ENCODE measurements around the gene CTNNBIP1. TPM values are rescaled to one million over a fixed set of nuclear protein-coding genes. Genes with fewer than 3 reads are reported as not detected.

Gene CTNNBIP1
- total RNA-seq, 2 experiments from 2014 or later: 9.0 to 9.6 TPM

- no peak overlapping the region for H3K27ac Mint-ChIP-seq
- H3K4me1 Mint-ChIP-seq (ENCODE audit: low read depth): peaks cover 14% of the 10 kb centered on the region
- CTCF ChIA-PET: interaction anchor here (1.1 to 2.3 kb wide), 3 partner anchors 11 to 55 kb away, joined by 3 to 6 read pairs (median 3); no protein-coding TSS in a partner anchor
These were observed 16.0 kb downstream of the CTNNBIP1 start for GRCh38 chr1:9894115-9894514.

GRCh38 chr1:9892563-9893528, 17.2 kb downstream of the CTNNBIP1 start:
- no peaks in the 10 kb centered on the region for H3K9me3 Mint-ChIP-seq
- TF ChIP-seq, protein P1, sequence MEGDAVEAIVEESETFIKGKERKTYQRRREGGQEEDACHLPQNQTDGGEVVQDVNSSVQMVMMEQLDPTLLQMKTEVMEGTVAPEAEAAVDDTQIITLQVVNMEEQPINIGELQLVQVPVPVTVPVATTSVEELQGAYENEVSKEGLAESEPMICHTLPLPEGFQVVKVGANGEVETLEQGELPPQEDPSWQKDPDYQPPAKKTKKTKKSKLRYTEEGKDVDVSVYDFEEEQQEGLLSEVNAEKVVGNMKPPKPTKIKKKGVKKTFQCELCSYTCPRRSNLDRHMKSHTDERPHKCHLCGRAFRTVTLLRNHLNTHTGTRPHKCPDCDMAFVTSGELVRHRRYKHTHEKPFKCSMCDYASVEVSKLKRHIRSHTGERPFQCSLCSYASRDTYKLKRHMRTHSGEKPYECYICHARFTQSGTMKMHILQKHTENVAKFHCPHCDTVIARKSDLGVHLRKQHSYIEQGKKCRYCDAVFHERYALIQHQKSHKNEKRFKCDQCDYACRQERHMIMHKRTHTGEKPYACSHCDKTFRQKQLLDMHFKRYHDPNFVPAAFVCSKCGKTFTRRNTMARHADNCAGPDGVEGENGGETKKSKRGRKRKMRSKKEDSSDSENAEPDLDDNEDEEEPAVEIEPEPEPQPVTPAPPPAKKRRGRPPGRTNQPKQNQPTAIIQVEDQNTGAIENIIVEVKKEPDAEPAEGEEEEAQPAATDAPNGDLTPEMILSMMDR (IDR thresholded peaks at IDR 0.05): no peak
- H3K4me1 Mint-ChIP-seq (ENCODE audit: low read depth): peaks cover 14% of the 10 kb centered on the region
- ChIA-PET CTCF (interaction anchor here (0.9 to 2.3 kb wide), 4 partner anchors 25 to 108 kb away, joined by 3 to 6 read pairs (median 4); no protein-coding TSS in a partner anchor), POLR2A (interaction anchor here (0.7 to 0.8 kb wide), 3 partner anchors 11 to 51 kb away, joined by 3 to 4 read pairs (median 3); no protein-coding TSS in a partner anchor)
- intact Hi-C loops (cut with micrococcal nuclease): no loop called here
- H3K27ac Mint-ChIP-seq: no peak overlapping the region
- H3K27me3 Mint-ChIP-seq: no peaks in the 10 kb centered on the region
- DNase-seq (no peak), ATAC-seq (no peak)
- no peak overlapping the region for H3K4me3 Mint-ChIP-seq
- no peaks in the 10 kb centered on the region for H3K36me3 Mint-ChIP-seq (ENCODE audit: low read depth)

More at GRCh38 chr1:9894115-9894514, 16.0 kb downstream of the CTNNBIP1 start:
- Mint-ChIP-seq H3K27me3 (no peaks in the 10 kb centered on the region), H3K36me3 (ENCODE audit: low read depth) (no peaks in the 10 kb centered on the region), H3K4me3 (no peak overlapping the region), H3K9me3 (no peaks in the 10 kb centered on the region)
- TF ChIP-seq, protein P1 (IDR thresholded peaks at IDR 0.05): no peak
- POLR2A ChIA-PET: no interaction called here
- DNase-seq (no peak), ATAC-seq (no peak)
- intact Hi-C loops (cut with micrococcal nuclease): no loop called here

DNA sequence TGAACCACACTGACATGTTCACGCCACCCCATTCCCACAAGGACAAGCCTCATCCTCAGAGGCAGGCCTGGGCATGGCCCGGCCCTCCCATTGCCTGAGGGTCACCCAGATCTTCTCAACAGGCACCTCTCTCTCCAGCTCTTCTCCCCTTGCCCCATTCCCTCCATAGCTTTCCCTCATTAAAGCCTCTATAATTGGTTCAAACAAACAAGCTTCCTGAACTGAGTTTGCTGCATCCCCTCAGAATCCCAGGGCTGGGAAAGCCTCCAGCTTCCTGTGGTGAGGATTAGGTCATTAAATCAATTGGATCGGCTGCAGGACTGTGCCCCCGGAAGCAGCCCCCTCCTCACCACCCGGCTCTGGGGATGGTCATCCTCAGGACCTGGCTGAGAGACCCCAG, 18.9 kb downstream of the CTNNBIP1 start:
- TF ChIP-seq, protein P1 (IDR thresholded peaks at IDR 0.05): no peak
- H3K27me3 Mint-ChIP-seq: no peaks in the 10 kb centered on the region
- ChIA-PET POLR2A (interaction anchor here (1.5 kb wide), 1 partner anchor 27 kb away, joined by 3 read pairs; no protein-coding TSS in a partner anchor), CTCF (interaction anchor here (1.2 kb wide), 1 partner anchor 143 kb away, joined by 3 read pairs; no protein-coding TSS in a partner anchor)
- H3K4me1 Mint-ChIP-seq (ENCODE audit: low read depth): peaks cover 14% of the 10 kb centered on the region
- H3K4me3 Mint-ChIP-seq: no peak overlapping the region
- no peak for ATAC-seq
- intact Hi-C loops (cut with micrococcal nuclease): no loop called here
- H3K9me3 Mint-ChIP-seq: no peaks in the 10 kb centered on the region
- H3K27ac Mint-ChIP-seq: no peak overlapping the region
- no peaks in the 10 kb centered on the region for H3K36me3 Mint-ChIP-seq (ENCODE audit: low read depth)
- DNase-seq: no peak

GRCh38 chr1:9890224-9890731, 19.8 kb downstream of the CTNNBIP1 start:
- Mint-ChIP-seq H3K4me1 (ENCODE audit: low read depth) (peaks cover 14% of the 10 kb centered on the region), H3K27me3 (no peaks in the 10 kb centered on the region), H3K27ac (no peak overlapping the region), H3K36me3 (ENCODE audit: low read depth) (no peaks in the 10 kb centered on the region), H3K4me3 (no peak overlapping the region), H3K9me3 (no peaks in the 10 kb centered on the region)
- TF ChIP-seq, protein P1 (IDR thresholded peaks at IDR 0.05): no peak
- ChIA-PET CTCF (interaction anchor here (1.2 to 1.4 kb wide), 2 partner anchors 28 to 144 kb away, joined by 3 to 4 read pairs; no protein-coding TSS in a partner anchor), POLR2A (interaction anchor here (0.5 to 1.5 kb wide), 3 partner anchors 28 to 601 kb away, joined by 3 read pairs; no protein-coding TSS in a partner anchor)
- DNase-seq (no peak), ATAC-seq (no peak)
- intact Hi-C loops (cut with micrococcal nuclease): no loop called here
